Measurements from ENCODE around the gene THAP7. TPM values are rescaled to one million over a fixed set of nuclear protein-coding genes. Genes with fewer than 3 reads are reported as not detected.

Gene THAP7
- total and polyA plus RNA-seq, 2 of the 13 experiments (the other 11 are each of a cell fraction or from before 2014, with no cell fraction given) = 13.0 to 25.5 TPM

GRCh38 chr22:20990184-20991180 lies 11.4 kb downstream of the THAP7 start (continued):
- no peak for TF ChIP-seq SNAPC4 (CRISPR knock-in tag; IDR thresholded peaks at IDR 0.05)

- Histone ChIP-seq H2AFZ (ENCODE audit: low read length) (no peak overlapping the region), H3K9ac (ENCODE audit: insufficient read depth, low read depth, low read length) (no peak overlapping the region), H3K9me3 (ENCODE audit: low read length) (no peaks in the 10 kb centered on the region), H3K79me2 (ENCODE audit: insufficient read depth, low read length) (no peaks in the 10 kb centered on the region), H3K4me1 (ENCODE audit: insufficient read depth, low read length) (no peaks in the 10 kb centered on the region), H4K20me1 (ENCODE audit: insufficient read depth, low read length) (no peaks in the 10 kb centered on the region), H3K36me3 (replicated peaks in 1 of 2; ENCODE audit: control insufficient read depth in 1 of 2, insufficient read depth in 2 of 2, low read length in 2 of 2) (peaks cover 2 to 35% of the 10 kb centered on the region in 2 experiments; a peak in 4 of 5 replicates), H3K4me3 (replicated peaks in 1 of 3; ENCODE audit: insufficient read depth in 1 of 3, low read depth in 2 of 3, low read length in 3 of 3) (no peak overlapping the region), H3K4me2 (ENCODE audit: low read depth, low read length) (no peak overlapping the region), H3K27me3 (ENCODE audit: control insufficient read depth in 1 of 2, insufficient read depth in 2 of 2, low read length in 2 of 2) (no peaks in the 10 kb centered on the region), H3K27ac (ENCODE audit: extremely low read length, insufficient read depth, low read length) (no peak overlapping the region)
- ATAC-seq (no peak), FAIRE-seq (no peak), DNase-seq (ENCODE audit: low spot score) (no peak)
- WGBS (ENCODE audit: low lambda C conversion rate) = 72% methylated on average over 14 of the region's 17 CpGs
- ChIA-PET POLR2A (interaction anchor here (2.2 kb wide), 1 partner anchor 13 kb away, joined by 10 read pairs; the partner anchor contains the start of gene THAP7), CTCF (ENCODE audit: low intra/inter-chr PET ratio, low total read pairs) (no interaction called here)
- in situ Hi-C loops (cut with HindIII; ENCODE audit: extremely low pct_ligation_motif_present, low pct_unique_long_range_greater_than_20kb) = no loop called here
- no peak for TF ChIP-seq PITX1 (CRISPR knock-in tag; IDR thresholded peaks at IDR 0.05)
- TF ChIP-seq RBM22 (optimal IDR thresholded peaks at IDR 0.05; ENCODE audit: low read length) = no peak
- TF ChIP-seq ATF5 (CRISPR knock-in tag; IDR thresholded peaks at IDR 0.05; ENCODE audit: low read depth) = no peak
- TF ChIP-seq CCAR2 (optimal IDR thresholded peaks at IDR 0.05; ENCODE audit: low read depth, low read length) = no peak
- no peak for TF ChIP-seq ZNF749 (CRISPR knock-in tag; IDR thresholded peaks at IDR 0.05; ENCODE audit: borderline replicate concordance)
- no peak for TF ChIP-seq ZNF777 (CRISPR knock-in tag; IDR thresholded peaks at IDR 0.05)
- no peak for TF ChIP-seq SP2 (CRISPR knock-in tag; IDR thresholded peaks at IDR 0.05)
- no peak for TF ChIP-seq FLYWCH1 (CRISPR knock-in tag; IDR thresholded peaks at IDR 0.05)
- TF ChIP-seq KLF9 (CRISPR knock-in tag; IDR thresholded peaks at IDR 0.05; ENCODE audit: low read depth) = no peak
- no TSS peak for BruUV-seq (replicated peaks)
- intact Hi-C loops (cut with micrococcal nuclease; ENCODE audit: unreplicated experiment) = no loop called here
Observed at GRCh38 chr22:20989323-20990138, 12.4 kb downstream of the THAP7 start.
